Measurements from ENCODE around the gene ATG7. TPM values are rescaled to one million over a fixed set of nuclear protein-coding genes. Genes with fewer than 3 reads are reported as not detected.

The ATG7 gene
- total and polyA plus RNA-seq, 10 of the 15 experiments (the other 5 are each of a cell fraction or from before 2014, with no cell fraction given): 13.5 to 49.5 (median 26.4) TPM

- Histone ChIP-seq H3K4me2 (ENCODE audit: control insufficient read depth, insufficient read depth) (no peak overlapping the region), H3K4me1 (ENCODE audit: control insufficient read depth, insufficient read depth, low read length) (no peaks in the 10 kb centered on the region), H3K9me3 (replicated peaks; ENCODE audit: control insufficient read depth, insufficient read depth, low read length) (no peaks in the 10 kb centered on the region; the same call in 2 of the 3 replicates), H3K36me3 (ENCODE audit: control insufficient read depth in 2 of 2, insufficient read depth in 2 of 2, low read length in 1 of 2) (peaks cover 2 to 4% of the 10 kb centered on the region in 2 experiments), H3K27ac (ENCODE audit: control insufficient read depth, insufficient read depth) (no peak overlapping the region), H4K20me1 (ENCODE audit: control insufficient read depth, insufficient read depth) (no peaks in the 10 kb centered on the region), H3K4me3 (no peak overlapping the region), H3K79me2 (ENCODE audit: control insufficient read depth, insufficient read depth, low read length) (no peaks in the 10 kb centered on the region), H2AFZ (ENCODE audit: control insufficient read depth, low read depth, low read length) (no peak overlapping the region), H3K27me3 (replicated peaks in 1 of 2; ENCODE audit: control insufficient read depth in 2 of 2, insufficient read depth in 2 of 2, low read length in 1 of 2) (no peaks in the 10 kb centered on the region), H3K9ac (ENCODE audit: control insufficient read depth, insufficient read depth, low read length) (no peak overlapping the region)
- intact Hi-C loops (cut with micrococcal nuclease; ENCODE audit: unreplicated experiment) (no loop called here), in situ Hi-C loops (cut with MboI) (no loop called here)
- no peak for ATAC-seq
- no TSS peak for BruUV-seq (replicated peaks)
- ChIA-PET CTCF (no interaction called here), SMC1A (ENCODE audit: uncharacterized antibody, unreplicated experiment) (no interaction called here), POLR2A (no interaction called here), RAD21 (ENCODE audit: unreplicated experiment) (no interaction called here)
- no peak for DNase-seq (ENCODE audit: low read depth, low spot score)
- WGBS (ENCODE audit: insufficient coverage, insufficient replicate concordance, low lambda C conversion rate, missing lambda C conversion rate): 93% methylated on average over 1 of the region's 1 CpG
- TF ChIP-seq FOXM1 (IDR thresholded peaks at IDR 0.05; ENCODE audit: low read depth, low read length) (no peak), SUPT20H (IDR thresholded peaks at IDR 0.05; ENCODE audit: borderline replicate concordance, control insufficient read depth, low read depth, low read length) (no peak), TARDBP (IDR thresholded peaks at IDR 0.05; ENCODE audit: borderline replicate concordance) (no peak), JUNB (IDR thresholded peaks at IDR 0.05) (no peak), STAT1 (conservative IDR thresholded peaks at IDR 0.05) (no peak), CBX3 (IDR thresholded peaks at IDR 0.05; ENCODE audit: borderline replicate concordance, low read depth) (no peak), IKZF2 (IDR thresholded peaks at IDR 0.05) (no peak), RCOR1 (conservative IDR thresholded peaks at IDR 0.05; ENCODE audit: low read depth, low read length) (no peak), SUZ12 (IDR thresholded peaks at IDR 0.05; ENCODE audit: unreplicated experiment) (no peak), LARP7 (IDR thresholded peaks at IDR 0.05) (no peak)
- TF ChIP-seq, protein P1, sequence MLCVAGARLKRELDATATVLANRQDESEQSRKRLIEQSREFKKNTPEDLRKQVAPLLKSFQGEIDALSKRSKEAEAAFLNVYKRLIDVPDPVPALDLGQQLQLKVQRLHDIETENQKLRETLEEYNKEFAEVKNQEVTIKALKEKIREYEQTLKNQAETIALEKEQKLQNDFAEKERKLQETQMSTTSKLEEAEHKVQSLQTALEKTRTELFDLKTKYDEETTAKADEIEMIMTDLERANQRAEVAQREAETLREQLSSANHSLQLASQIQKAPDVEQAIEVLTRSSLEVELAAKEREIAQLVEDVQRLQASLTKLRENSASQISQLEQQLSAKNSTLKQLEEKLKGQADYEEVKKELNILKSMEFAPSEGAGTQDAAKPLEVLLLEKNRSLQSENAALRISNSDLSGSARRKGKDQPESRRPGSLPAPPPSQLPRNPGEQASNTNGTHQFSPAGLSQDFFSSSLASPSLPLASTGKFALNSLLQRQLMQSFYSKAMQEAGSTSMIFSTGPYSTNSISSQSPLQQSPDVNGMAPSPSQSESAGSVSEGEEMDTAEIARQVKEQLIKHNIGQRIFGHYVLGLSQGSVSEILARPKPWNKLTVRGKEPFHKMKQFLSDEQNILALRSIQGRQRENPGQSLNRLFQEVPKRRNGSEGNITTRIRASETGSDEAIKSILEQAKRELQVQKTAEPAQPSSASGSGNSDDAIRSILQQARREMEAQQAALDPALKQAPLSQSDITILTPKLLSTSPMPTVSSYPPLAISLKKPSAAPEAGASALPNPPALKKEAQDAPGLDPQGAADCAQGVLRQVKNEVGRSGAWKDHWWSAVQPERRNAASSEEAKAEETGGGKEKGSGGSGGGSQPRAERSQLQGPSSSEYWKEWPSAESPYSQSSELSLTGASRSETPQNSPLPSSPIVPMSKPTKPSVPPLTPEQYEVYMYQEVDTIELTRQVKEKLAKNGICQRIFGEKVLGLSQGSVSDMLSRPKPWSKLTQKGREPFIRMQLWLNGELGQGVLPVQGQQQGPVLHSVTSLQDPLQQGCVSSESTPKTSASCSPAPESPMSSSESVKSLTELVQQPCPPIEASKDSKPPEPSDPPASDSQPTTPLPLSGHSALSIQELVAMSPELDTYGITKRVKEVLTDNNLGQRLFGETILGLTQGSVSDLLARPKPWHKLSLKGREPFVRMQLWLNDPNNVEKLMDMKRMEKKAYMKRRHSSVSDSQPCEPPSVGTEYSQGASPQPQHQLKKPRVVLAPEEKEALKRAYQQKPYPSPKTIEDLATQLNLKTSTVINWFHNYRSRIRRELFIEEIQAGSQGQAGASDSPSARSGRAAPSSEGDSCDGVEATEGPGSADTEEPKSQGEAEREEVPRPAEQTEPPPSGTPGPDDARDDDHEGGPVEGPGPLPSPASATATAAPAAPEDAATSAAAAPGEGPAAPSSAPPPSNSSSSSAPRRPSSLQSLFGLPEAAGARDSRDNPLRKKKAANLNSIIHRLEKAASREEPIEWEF (IDR thresholded peaks at IDR 0.05; ENCODE audit: insufficient replicate concordance, low read depth, low read length): no peak
- TF ChIP-seq, protein P2, sequence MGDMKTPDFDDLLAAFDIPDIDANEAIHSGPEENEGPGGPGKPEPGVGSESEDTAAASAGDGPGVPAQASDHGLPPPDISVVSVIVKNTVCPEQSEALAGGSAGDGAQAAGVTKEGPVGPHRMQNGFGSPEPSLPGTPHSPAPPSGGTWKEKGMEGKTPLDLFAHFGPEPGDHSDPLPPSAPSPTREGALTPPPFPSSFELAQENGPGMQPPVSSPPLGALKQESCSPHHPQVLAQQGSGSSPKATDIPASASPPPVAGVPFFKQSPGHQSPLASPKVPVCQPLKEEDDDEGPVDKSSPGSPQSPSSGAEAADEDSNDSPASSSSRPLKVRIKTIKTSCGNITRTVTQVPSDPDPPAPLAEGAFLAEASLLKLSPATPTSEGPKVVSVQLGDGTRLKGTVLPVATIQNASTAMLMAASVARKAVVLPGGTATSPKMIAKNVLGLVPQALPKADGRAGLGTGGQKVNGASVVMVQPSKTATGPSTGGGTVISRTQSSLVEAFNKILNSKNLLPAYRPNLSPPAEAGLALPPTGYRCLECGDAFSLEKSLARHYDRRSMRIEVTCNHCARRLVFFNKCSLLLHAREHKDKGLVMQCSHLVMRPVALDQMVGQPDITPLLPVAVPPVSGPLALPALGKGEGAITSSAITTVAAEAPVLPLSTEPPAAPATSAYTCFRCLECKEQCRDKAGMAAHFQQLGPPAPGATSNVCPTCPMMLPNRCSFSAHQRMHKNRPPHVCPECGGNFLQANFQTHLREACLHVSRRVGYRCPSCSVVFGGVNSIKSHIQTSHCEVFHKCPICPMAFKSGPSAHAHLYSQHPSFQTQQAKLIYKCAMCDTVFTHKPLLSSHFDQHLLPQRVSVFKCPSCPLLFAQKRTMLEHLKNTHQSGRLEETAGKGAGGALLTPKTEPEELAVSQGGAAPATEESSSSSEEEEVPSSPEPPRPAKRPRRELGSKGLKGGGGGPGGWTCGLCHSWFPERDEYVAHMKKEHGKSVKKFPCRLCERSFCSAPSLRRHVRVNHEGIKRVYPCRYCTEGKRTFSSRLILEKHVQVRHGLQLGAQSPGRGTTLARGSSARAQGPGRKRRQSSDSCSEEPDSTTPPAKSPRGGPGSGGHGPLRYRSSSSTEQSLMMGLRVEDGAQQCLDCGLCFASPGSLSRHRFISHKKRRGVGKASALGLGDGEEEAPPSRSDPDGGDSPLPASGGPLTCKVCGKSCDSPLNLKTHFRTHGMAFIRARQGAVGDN (IDR thresholded peaks at IDR 0.05): no peak
- FAIRE-seq: no peak
These were observed 74.2 kb downstream of the ATG7 start for GRCh38 chr3:11346416-11346815.
